Eye (tissue), 1 donor: ENCODE data around the gene TMEM116.
"Not testable (repeated sequence)": the region's sequence is repeated elsewhere in the genome, so short reads cannot be mapped to it uniquely, and the experiment has no call there.

ENCODE experiments used
- DNase-seq: peaks from one replicate; pipeline ENCODE4 v3.0.0-alpha.2; 2015

The TMEM116 gene

GRCh38 chr12:111975161-111975931, 37.6 kb downstream of the TMEM116 start:
- DNase-seq = no peak

GRCh38 chr12:111971800-111972199, 41.2 kb downstream of the TMEM116 start:
- DNase-seq = no peak

GRCh38 chr12:111964935-111965334, 48.0 kb downstream of the TMEM116 start:
- no peak for DNase-seq

- DNase-seq = not testable (repeated sequence)
These were observed 53.4 kb downstream of the TMEM116 start for GRCh38 chr12:111959518-111959917.

GRCh38 chr12:111957224-111957623, 55.7 kb downstream of the TMEM116 start:
- DNase-seq = not testable (repeated sequence)

- no peak for DNase-seq
These were observed 58.0 kb downstream of the TMEM116 start for GRCh38 chr12:111954969-111955368.

- DNase-seq = no peak
These were observed 59.5 kb downstream of the TMEM116 start for GRCh38 chr12:111953455-111953854.

GRCh38 chr12:111952084-111952787, 60.7 kb downstream of the TMEM116 start:
- not testable (repeated sequence) for DNase-seq

GRCh38 chr12:111950961-111951676, 61.8 kb downstream of the TMEM116 start:
- DNase-seq = not testable (repeated sequence)

- DNase-seq = no peak
These were observed 69.0 kb downstream of the TMEM116 start for GRCh38 chr12:111943929-111944328.

GRCh38 chr12:111942557-111942956, 70.4 kb downstream of the TMEM116 start:
- DNase-seq = no peak

- no peak for DNase-seq
These were observed 75.5 kb downstream of the TMEM116 start for GRCh38 chr12:111937429-111937828.

GRCh38 chr12:111936869-111937268, 76.1 kb downstream of the TMEM116 start:
- no peak for DNase-seq

GRCh38 chr12:111932241-111932640, 80.7 kb downstream of the TMEM116 start:
- no peak for DNase-seq

- DNase-seq = no peak
These were observed 85.6 kb downstream of the TMEM116 start for GRCh38 chr12:111927346-111927745.

GRCh38 chr12:111926631-111927030, 86.3 kb downstream of the TMEM116 start:
- no peak for DNase-seq

- DNase-seq = no peak
These were observed 87.8 kb downstream of the TMEM116 start for GRCh38 chr12:111925171-111925570.

- DNase-seq = no peak
These were observed 105.2 kb downstream of the TMEM116 start for GRCh38 chr12:111907740-111908139.

GRCh38 chr12:111905502-111905901, 107.5 kb downstream of the TMEM116 start:
- DNase-seq = no peak

GRCh38 chr12:111904446-111904975, 108.5 kb downstream of the TMEM116 start:
- DNase-seq = no peak

GRCh38 chr12:111901182-111901581, 111.8 kb downstream of the TMEM116 start:
- no peak for DNase-seq

GRCh38 chr12:111894556-111894955, 118.4 kb downstream of the TMEM116 start:
- DNase-seq = no peak

- no peak for DNase-seq
These were observed 119.7 kb downstream of the TMEM116 start for GRCh38 chr12:111893287-111893686.
